K562 (cell line): ENCODE measurements around the gene OSBP2. TPM values are rescaled to one million over a fixed set of nuclear protein-coding genes. Genes with fewer than 3 reads are reported as not detected.

Experiments
- ATAC-seq: fragments of 200-7000 bp; cut with Tn5 transposase; 3 replicates; pipeline ENCODE4 v1.9.1; 2020; ENCODE audit warnings: moderate library complexity
- BruUV-seq: library from RNA; stranded (reverse); fragments of 400-500 nt; replicated peaks from 2 replicates; lab custom pipeline; 2021; lab: Mats Ljungman, UMichigan
- CTCF ChIA-PET: fragments of 300-600 bp; formaldehyde crosslinking; extraction: SDS; loops from one replicate; lab custom pipeline; 2021; ENCODE audit warnings: low intra/inter-chr PET ratio; lab: Yijun Ruan, JAX
- POLR2A ChIA-PET: fragments of 300-600, 350-650 bp; sonication (Branson Sonifier 250); formaldehyde crosslinking; extraction: SDS; loops from one replicate; lab custom pipeline; 2021; ENCODE audit warnings: antibody characterized with exemption, inconsistent platforms; lab: Yijun Ruan, JAX
- DNase-seq, 4 experiments: peaks; one replicate each; pipeline versions ENCODE4 v3.0.0 to v3.0.0-alpha.2; 2011 to 2018; ENCODE audit warnings: low spot score in 3 of 4, mixed read lengths in 3 of 4; ENCODE audit errors: extremely low read depth in 1 of 4
- FAIRE-seq: peaks from 2 replicates; lab custom pipeline; 2011; peaks lifted over from hg19 to GRCh38; lab: Jason Lieb, UNC
- H2AFZ ChIP-seq: 2 replicates; pipeline ENCODE4 v1.6.0; 2011; ENCODE audit warnings: low read depth, low read length, control low read depth, inconsistent platforms
- H3K27ac ChIP-seq: fragments of 200-600 bp; 3 replicates; pipeline ENCODE4 v1.8.0; 2011; ENCODE audit warnings: low read depth, mild to moderate bottlenecking, control low read depth, inconsistent platforms, low read length, moderate library complexity, mixed read lengths; ENCODE audit errors: extremely low read depth
- H3K27me3 ChIP-seq, 2 experiments: fragments of 300-600 bp in 1 of 2; 2 replicates in 1 of 2; 3 replicates in 1 of 2; pipeline versions ENCODE4 v1.6.0 to v1.8.0; 2011; ENCODE audit warnings: inconsistent platforms in 2 of 2, low read length in 2 of 2, mild to moderate bottlenecking in 1 of 2, mixed read lengths in 1 of 2, moderate library complexity in 1 of 2; ENCODE audit not compliant: control insufficient read depth in 2 of 2, insufficient read depth in 2 of 2
- H3K36me3 ChIP-seq: fragments of 300-600 bp; 3 replicates; pipeline ENCODE4 v1.8.0; 2011; ENCODE audit warnings: mild to moderate bottlenecking, low read length, inconsistent platforms; ENCODE audit not compliant: control insufficient read depth, insufficient read depth
- H3K4me1 ChIP-seq, 2 experiments: fragments of 200-600 bp in 1 of 2; replicated peaks in 1 of 2; 2 replicates in 1 of 2; 3 replicates in 1 of 2; pipeline versions ENCODE4 v1.5.1 to v1.8.0; 2011; ENCODE audit warnings: inconsistent platforms in 2 of 2, low read length in 2 of 2, mild to moderate bottlenecking in 1 of 2, mixed read lengths in 1 of 2, moderate library complexity in 1 of 2; ENCODE audit not compliant: control insufficient read depth in 2 of 2, insufficient read depth in 2 of 2
- H3K4me2 ChIP-seq: 2 replicates; pipeline ENCODE4 v1.6.1; 2011; ENCODE audit warnings: low read length, control low read depth, inconsistent platforms, mixed read lengths; ENCODE audit not compliant: insufficient read depth
- H3K4me3 ChIP-seq: fragments of 200-600 bp; sonication (generic), shearing (Covaris generic); 2 replicates; pipeline ENCODE4 v1.5.1; 2016; ENCODE audit warnings: control low read depth, inconsistent platforms
- H3K79me2 ChIP-seq: fragments of 200-600 bp; 3 replicates; pipeline ENCODE4 v1.8.0; 2011; ENCODE audit warnings: low read length, inconsistent platforms; ENCODE audit not compliant: control insufficient read depth, insufficient read depth
- H3K9ac ChIP-seq, 2 experiments: 2 replicates each; pipeline versions ENCODE4 v1.6.0 to v1.6.1; 2011; ENCODE audit warnings: low read depth in 2 of 2, low read length in 2 of 2, control low read depth in 1 of 2, inconsistent platforms in 1 of 2, mild to moderate bottlenecking in 1 of 2, mixed read lengths in 1 of 2; ENCODE audit not compliant: insufficient read depth in 1 of 2
- H3K9me1 ChIP-seq: one replicate; pipeline ENCODE4 v1.6.0; 2011; ENCODE audit warnings: inconsistent platforms, mild to moderate bottlenecking, low read length, moderate library complexity; ENCODE audit not compliant: control insufficient read depth, insufficient read depth
- H3K9me3 ChIP-seq: replicated peaks from 2 replicates; pipeline ENCODE4 v1.5.1; 2011; ENCODE audit warnings: low read depth, low read length, inconsistent platforms; ENCODE audit not compliant: control insufficient read depth, insufficient read depth
- H4K20me1 ChIP-seq: replicated peaks from 2 replicates; pipeline ENCODE4 v1.6.1; 2011; ENCODE audit warnings: low read length, inconsistent platforms, mixed read lengths; ENCODE audit not compliant: control insufficient read depth, insufficient read depth
- BHLHE40 ChIP-seq: IDR thresholded peaks from 2 replicates; pipeline ENCODE4 v1.6.1; 2011; ENCODE audit warnings: low read length, improper control_type of control experiment
- CHD1 ChIP-seq: fragments of 200-600 bp; sonication (generic); IDR thresholded peaks from one replicate; pipeline ENCODE4 v1.6.1; 2012; ENCODE audit warnings: mild to moderate bottlenecking, moderate library complexity, low read length, inconsistent platforms
- CUX1 ChIP-seq: fragments of 200-800 bp; sonication (Bioruptor generic); IDR thresholded peaks from 2 replicates; pipeline ENCODE4 v1.6.1; 2016; ENCODE audit warnings: missing genetic modification characterization, missing compliant biosample characterization
- EGR1 ChIP-seq: fragments of 450-650 bp; conservative IDR thresholded peaks from 2 replicates; pipeline ENCODE4 v1.6.1; 2017; ENCODE audit warnings: mild to moderate bottlenecking
- MLLT1 ChIP-seq, 2 experiments: fragments of 450-650 bp; IDR thresholded peaks; 2 replicates each; pipeline ENCODE4 v1.6.1; 2016
- NELFE ChIP-seq: IDR thresholded peaks from 2 replicates; pipeline ENCODE4 v1.6.1; 2011; ENCODE audit warnings: mild to moderate bottlenecking; ENCODE audit not compliant: insufficient read depth, insufficient read length
- RNF2 ChIP-seq: sonication (generic); IDR thresholded peaks from 2 replicates; pipeline ENCODE4 v1.6.1; 2016
- ZNF184 ChIP-seq: sonication (generic); formaldehyde crosslinking; IDR thresholded peaks from 2 replicates; pipeline ENCODE4 v1.5.0; 2020; ENCODE audit warnings: missing genetic modification reagents
- ZNF232 ChIP-seq: sonication (generic); formaldehyde crosslinking; IDR thresholded peaks from 2 replicates; pipeline ENCODE4 v1.8.0; 2022; ENCODE audit warnings: mild to moderate bottlenecking, missing genetic modification reagents
- ZNF655 ChIP-seq: fragments of 250-450 bp; sonication (Bioruptor Pico); IDR thresholded peaks from 2 replicates; pipeline ENCODE4 v1.5.0; 2021
- ZSCAN32 ChIP-seq: fragments of 450-650 bp; formaldehyde crosslinking; IDR thresholded peaks from 2 replicates; pipeline ENCODE4 v1.4.0; 2020; ENCODE audit warnings: mild to moderate bottlenecking, moderate library complexity
- WGBS: fragments of 100-300 bp; shearing (Covaris generic); methylation state at CpG from one replicate; pipeline ENCODE4 v1.1.6; 2016; ENCODE audit warnings: low coverage, mixed read lengths; ENCODE audit not compliant: insufficient coverage; ENCODE audit errors: missing lambda C conversion rate; 5-methylcytosine and 5-hydroxymethylcytosine counted together
- in situ Hi-C: fragments of 300-500 bp; cut with MboI; formaldehyde crosslinking; loops from 4 replicates; pipeline ENCODE4 v1.15.0; 2018; ENCODE audit warnings: inconsistent platforms, mixed read lengths
- intact Hi-C: fragments of 100-400 bp; cut with micrococcal nuclease; formaldehyde crosslinking; loops from 2 replicates; pipeline ENCODE4 v1.14.2; 2022
- polyA plus RNA-seq, 8 experiments: library from polyadenylated mRNA; depleted of rRNA in 4 of 8; stranded (reverse) in 5 of 8; unstranded in 3 of 8; fragments of >200 nt; fragmentation: Nextera tagmentation in 2 of 8; fragmentation: Illumina TruSeq in 1 of 8; extraction: Ambion mirVana in 2 of 8; extraction: Trizol in 1 of 8; gene quantifications; 2 replicates each; pipeline versions ENCODE4 v1.2.1 to v1.2.3, GENCODE V29; 2011 to 2014; ENCODE audit warnings: inconsistent platforms in 1 of 8, missing spikeins in 1 of 8
- total RNA-seq, 7 experiments: library from RNA; depleted of rRNA in 6 of 7; stranded (reverse); fragments of >200 nt in 6 of 7; fragmentation: Illumina TruSeq in 2 of 7; extraction: Trizol in 2 of 7; gene quantifications; 2 replicates each; pipeline versions ENCODE4 v1.2.1 to v1.2.3, GENCODE V29; 2011 to 2021; ENCODE audit warnings: low replicate concordance in 1 of 7
- TF ChIP-seq, protein P1 (sequence below), 2 experiments: fragments of 200-800 bp in 1 of 2; sonication (Bioruptor generic) in 1 of 2; sonication (generic) in 1 of 2; formaldehyde crosslinking in 1 of 2; IDR thresholded peaks in 1 of 2; conservative IDR thresholded peaks in 1 of 2; 2 replicates each; pipeline versions ENCODE4 v1.5.0 to v1.6.1; 2016 to 2020; ENCODE audit warnings: missing compliant biosample characterization in 1 of 2, missing genetic modification characterization in 1 of 2, missing genetic modification reagents in 1 of 2
- TF ChIP-seq, protein P2 (sequence below): fragments of 450-650 bp; formaldehyde crosslinking; IDR thresholded peaks from 2 replicates; pipeline ENCODE4 v1.4.0; 2022; ENCODE audit warnings: mild to moderate bottlenecking, moderate library complexity

The OSBP2 gene
- total and polyA plus RNA-seq, 9 of the 15 experiments (the other 6 are each of a cell fraction or from before 2014, with no cell fraction given) = 0.52 to 29.5 (median 21.6) TPM

DNA sequence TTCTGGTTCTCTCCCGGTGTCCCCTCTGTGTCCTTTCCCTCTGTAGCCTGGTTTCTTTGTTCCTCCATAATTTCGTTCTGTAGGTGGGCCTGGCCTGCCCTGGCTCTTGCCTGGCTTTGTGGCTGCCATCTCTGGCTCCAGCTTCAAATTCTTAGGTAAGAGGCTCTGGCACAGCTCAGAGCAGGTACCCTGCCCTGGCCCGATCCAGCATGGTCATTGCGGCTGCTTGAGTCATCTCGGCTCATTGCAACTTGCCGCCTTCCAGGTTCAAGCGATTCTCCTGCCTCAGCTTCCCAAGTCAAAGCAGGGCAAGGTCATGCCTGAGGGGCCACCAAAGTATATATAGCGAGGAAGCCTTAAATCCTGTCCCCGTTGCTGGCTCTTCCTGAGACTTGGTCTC lies 76.0 kb downstream of the OSBP2 start:
- H4K20me1 ChIP-seq = no peaks in the 10 kb centered on the region
- BruUV-seq = no TSS peak
- no peak overlapping the region for H2AFZ ChIP-seq
- no peak overlapping the region for H3K4me2 ChIP-seq
- H3K27me3 ChIP-seq = peaks cover 0 to 31% of the 10 kb centered on the region in 2 experiments; a peak in 3 of 5 replicates
- ChIA-PET CTCF (no interaction called here), POLR2A (interaction anchor here (0.5 kb wide), 1 partner anchor 49 kb away, joined by 4 read pairs; no protein-coding TSS in a partner anchor)
- no peaks in the 10 kb centered on the region for H3K79me2 ChIP-seq
- no peak overlapping the region for H3K9ac ChIP-seq
- no peak for FAIRE-seq
- H3K36me3 ChIP-seq = no peaks in the 10 kb centered on the region
- no peak overlapping the region for H3K27ac ChIP-seq
- DNase-seq = no peak
- 0% methylated on average over 9 of the region's 9 CpGs for WGBS
- in situ Hi-C loops (no loop called here), intact Hi-C loops (no loop called here)
- H3K4me1 ChIP-seq = no peaks in the 10 kb centered on the region
- ATAC-seq = no peak
- H3K9me3 ChIP-seq = no peaks in the 10 kb centered on the region
- no peak overlapping the region for H3K4me3 ChIP-seq
- H3K9me1 ChIP-seq = no peaks in the 10 kb centered on the region
- TF ChIP-seq, protein P1, sequence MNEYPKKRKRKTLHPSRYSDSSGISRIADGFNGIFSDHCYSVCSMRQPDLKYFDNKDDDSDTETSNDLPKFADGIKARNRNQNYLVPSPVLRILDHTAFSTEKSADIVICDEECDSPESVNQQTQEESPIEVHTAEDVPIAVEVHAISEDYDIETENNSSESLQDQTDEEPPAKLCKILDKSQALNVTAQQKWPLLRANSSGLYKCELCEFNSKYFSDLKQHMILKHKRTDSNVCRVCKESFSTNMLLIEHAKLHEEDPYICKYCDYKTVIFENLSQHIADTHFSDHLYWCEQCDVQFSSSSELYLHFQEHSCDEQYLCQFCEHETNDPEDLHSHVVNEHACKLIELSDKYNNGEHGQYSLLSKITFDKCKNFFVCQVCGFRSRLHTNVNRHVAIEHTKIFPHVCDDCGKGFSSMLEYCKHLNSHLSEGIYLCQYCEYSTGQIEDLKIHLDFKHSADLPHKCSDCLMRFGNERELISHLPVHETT (CRISPR knock-in tag; conservative IDR thresholded peaks at IDR 0.05 in 1 of 2, IDR thresholded peaks at IDR 0.05 in 1 of 2) = no peak
- TF ChIP-seq BHLHE40 (no peak), ZSCAN32 (CRISPR knock-in tag) (no peak), EGR1 (no peak), ZNF655 (CRISPR knock-in tag) (no peak), CUX1 (no peak), NELFE (no peak), CHD1 (no peak), RNF2 (no peak), ZNF232 (CRISPR knock-in tag) (no peak), ZNF184 (CRISPR knock-in tag) (no peak), MLLT1 (IDR thresholded peaks at IDR 0.05) (no peak)
- TF ChIP-seq, protein P2, sequence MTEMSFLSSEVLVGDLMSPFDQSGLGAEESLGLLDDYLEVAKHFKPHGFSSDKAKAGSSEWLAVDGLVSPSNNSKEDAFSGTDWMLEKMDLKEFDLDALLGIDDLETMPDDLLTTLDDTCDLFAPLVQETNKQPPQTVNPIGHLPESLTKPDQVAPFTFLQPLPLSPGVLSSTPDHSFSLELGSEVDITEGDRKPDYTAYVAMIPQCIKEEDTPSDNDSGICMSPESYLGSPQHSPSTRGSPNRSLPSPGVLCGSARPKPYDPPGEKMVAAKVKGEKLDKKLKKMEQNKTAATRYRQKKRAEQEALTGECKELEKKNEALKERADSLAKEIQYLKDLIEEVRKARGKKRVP (CRISPR knock-in tag) = no peak
